H1 (cell line): ENCODE measurements around the gene MSH5. TPM values are rescaled to one million over a fixed set of nuclear protein-coding genes. Genes with fewer than 3 reads are reported as not detected.

Experiments used
- BACH1 ChIP-seq: IDR thresholded peaks from 2 replicates; pipeline ENCODE4 v1.6.1; 2012; ENCODE audit warnings: low read length, improper control_type of control experiment
- CBX5 ChIP-seq: fragments of 300-800, 300-1000 bp; sonication (generic); IDR thresholded peaks from 2 replicates; pipeline ENCODE4 v1.7.1; 2016; ENCODE audit warnings: antibody characterized with exemption, low read length, low read depth
- CHD1 ChIP-seq: IDR thresholded peaks from 2 replicates; pipeline ENCODE4 v1.6.1; 2012; ENCODE audit warnings: low read depth, low read length, improper control_type of control experiment
- GTF2F1 ChIP-seq: IDR thresholded peaks from 2 replicates; pipeline ENCODE4 v1.6.1; 2012; ENCODE audit warnings: low read depth, low read length, improper control_type of control experiment, borderline replicate concordance
- PHF8 ChIP-seq: fragments of 200-600 bp; sonication (generic); conservative IDR thresholded peaks from 2 replicates; pipeline ENCODE4 v1.7.1; 2012; ENCODE audit warnings: low read depth, mild to moderate bottlenecking, inconsistent platforms, low read length, moderate library complexity
- POLR2A ChIP-seq, 2 experiments: IDR thresholded peaks; 1 replicate in 1 of 2; 2 replicates in 1 of 2; pipeline ENCODE4 v1.6.1; 2011; ENCODE audit warnings: low read depth in 2 of 2, low read length in 2 of 2, mild to moderate bottlenecking in 2 of 2; ENCODE audit errors: control extremely low read depth in 1 of 2
- RAD21 ChIP-seq, 2 experiments: IDR thresholded peaks in 1 of 2; conservative IDR thresholded peaks in 1 of 2; 2 replicates each; pipeline ENCODE4 v1.6.1; 2011; ENCODE audit warnings: low read depth in 2 of 2, low read length in 2 of 2, improper control_type of control experiment in 1 of 2, inconsistent platforms in 1 of 2, mild to moderate bottlenecking in 1 of 2, moderate library complexity in 1 of 2
- ZNF274 ChIP-seq: IDR thresholded peaks from 2 replicates; pipeline ENCODE4 v1.7.0; 2012; ENCODE audit warnings: low read length, borderline replicate concordance; ENCODE audit errors: extremely low read depth
- polyA plus RNA-seq, 7 experiments: library from polyadenylated mRNA; depleted of rRNA in 3 of 7; stranded (reverse) in 5 of 7; unstranded in 2 of 7; fragments of >200 nt in 5 of 7; fragments of 200-250 nt in 2 of 7; gene quantifications; 1 replicate in 5 of 7; 2 replicates in 1 of 7; 4 replicates in 1 of 7; pipeline versions ENCODE4 v1.2.1 to v1.2.3, GENCODE V29; 2011 to 2013; ENCODE audit warnings: missing spikeins in 2 of 7, mixed read lengths in 2 of 7
- total RNA-seq: library from RNA; stranded (reverse); fragmentation: NEBNext Ultra II Directional; extraction: Animal tissue kit (Norgen Biotek cat#: 25700); gene quantifications from 2 replicates; pipeline ENCODE4 v1.2.1, GENCODE V29; 2021
- TF ChIP-seq, protein P1 (sequence below): fragments of 300-600 bp; sonication (generic); IDR thresholded peaks from 2 replicates; pipeline ENCODE4 v1.7.1; 2012; ENCODE audit warnings: low read length, moderate library complexity, mild to moderate bottlenecking, inconsistent platforms; ENCODE audit not compliant: insufficient replicate concordance
- TF ChIP-seq, protein P2 (sequence below): IDR thresholded peaks from 2 replicates; pipeline ENCODE4 v1.6.1; 2012; ENCODE audit warnings: inconsistent platforms
- TF ChIP-seq, protein P3 (sequence below): IDR thresholded peaks from 2 replicates; pipeline ENCODE4 v1.6.1; 2011; ENCODE audit warnings: low read depth, mild to moderate bottlenecking, low read length; ENCODE audit not compliant: insufficient read depth

Gene MSH5
- total and polyA plus RNA-seq, 2 of the 8 experiments (the other 6 are each of a cell fraction or from before 2014, with no cell fraction given): 25.3 to 26.5 TPM

DNA sequence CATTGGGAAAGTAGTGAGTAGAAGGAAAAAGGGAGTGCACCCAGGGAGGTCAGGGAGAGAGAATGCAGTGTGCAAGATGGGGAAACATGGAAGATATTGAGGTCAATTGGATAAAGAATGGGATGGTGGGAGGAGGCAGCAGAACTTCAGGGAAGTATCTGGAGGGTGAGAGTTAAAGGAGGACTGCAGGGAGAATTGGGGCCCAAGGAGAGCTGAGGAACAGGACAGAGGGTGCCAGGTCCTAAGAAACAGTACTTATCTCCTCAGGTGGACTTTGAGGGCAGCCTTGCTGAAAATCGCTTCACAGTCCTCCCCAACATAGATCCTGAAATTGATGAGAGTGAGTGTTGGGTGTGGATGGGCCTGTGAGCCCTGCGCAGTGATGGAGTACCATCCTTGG is 18.5 kb downstream of the MSH5 start (continued):
- TF ChIP-seq, protein P1, sequence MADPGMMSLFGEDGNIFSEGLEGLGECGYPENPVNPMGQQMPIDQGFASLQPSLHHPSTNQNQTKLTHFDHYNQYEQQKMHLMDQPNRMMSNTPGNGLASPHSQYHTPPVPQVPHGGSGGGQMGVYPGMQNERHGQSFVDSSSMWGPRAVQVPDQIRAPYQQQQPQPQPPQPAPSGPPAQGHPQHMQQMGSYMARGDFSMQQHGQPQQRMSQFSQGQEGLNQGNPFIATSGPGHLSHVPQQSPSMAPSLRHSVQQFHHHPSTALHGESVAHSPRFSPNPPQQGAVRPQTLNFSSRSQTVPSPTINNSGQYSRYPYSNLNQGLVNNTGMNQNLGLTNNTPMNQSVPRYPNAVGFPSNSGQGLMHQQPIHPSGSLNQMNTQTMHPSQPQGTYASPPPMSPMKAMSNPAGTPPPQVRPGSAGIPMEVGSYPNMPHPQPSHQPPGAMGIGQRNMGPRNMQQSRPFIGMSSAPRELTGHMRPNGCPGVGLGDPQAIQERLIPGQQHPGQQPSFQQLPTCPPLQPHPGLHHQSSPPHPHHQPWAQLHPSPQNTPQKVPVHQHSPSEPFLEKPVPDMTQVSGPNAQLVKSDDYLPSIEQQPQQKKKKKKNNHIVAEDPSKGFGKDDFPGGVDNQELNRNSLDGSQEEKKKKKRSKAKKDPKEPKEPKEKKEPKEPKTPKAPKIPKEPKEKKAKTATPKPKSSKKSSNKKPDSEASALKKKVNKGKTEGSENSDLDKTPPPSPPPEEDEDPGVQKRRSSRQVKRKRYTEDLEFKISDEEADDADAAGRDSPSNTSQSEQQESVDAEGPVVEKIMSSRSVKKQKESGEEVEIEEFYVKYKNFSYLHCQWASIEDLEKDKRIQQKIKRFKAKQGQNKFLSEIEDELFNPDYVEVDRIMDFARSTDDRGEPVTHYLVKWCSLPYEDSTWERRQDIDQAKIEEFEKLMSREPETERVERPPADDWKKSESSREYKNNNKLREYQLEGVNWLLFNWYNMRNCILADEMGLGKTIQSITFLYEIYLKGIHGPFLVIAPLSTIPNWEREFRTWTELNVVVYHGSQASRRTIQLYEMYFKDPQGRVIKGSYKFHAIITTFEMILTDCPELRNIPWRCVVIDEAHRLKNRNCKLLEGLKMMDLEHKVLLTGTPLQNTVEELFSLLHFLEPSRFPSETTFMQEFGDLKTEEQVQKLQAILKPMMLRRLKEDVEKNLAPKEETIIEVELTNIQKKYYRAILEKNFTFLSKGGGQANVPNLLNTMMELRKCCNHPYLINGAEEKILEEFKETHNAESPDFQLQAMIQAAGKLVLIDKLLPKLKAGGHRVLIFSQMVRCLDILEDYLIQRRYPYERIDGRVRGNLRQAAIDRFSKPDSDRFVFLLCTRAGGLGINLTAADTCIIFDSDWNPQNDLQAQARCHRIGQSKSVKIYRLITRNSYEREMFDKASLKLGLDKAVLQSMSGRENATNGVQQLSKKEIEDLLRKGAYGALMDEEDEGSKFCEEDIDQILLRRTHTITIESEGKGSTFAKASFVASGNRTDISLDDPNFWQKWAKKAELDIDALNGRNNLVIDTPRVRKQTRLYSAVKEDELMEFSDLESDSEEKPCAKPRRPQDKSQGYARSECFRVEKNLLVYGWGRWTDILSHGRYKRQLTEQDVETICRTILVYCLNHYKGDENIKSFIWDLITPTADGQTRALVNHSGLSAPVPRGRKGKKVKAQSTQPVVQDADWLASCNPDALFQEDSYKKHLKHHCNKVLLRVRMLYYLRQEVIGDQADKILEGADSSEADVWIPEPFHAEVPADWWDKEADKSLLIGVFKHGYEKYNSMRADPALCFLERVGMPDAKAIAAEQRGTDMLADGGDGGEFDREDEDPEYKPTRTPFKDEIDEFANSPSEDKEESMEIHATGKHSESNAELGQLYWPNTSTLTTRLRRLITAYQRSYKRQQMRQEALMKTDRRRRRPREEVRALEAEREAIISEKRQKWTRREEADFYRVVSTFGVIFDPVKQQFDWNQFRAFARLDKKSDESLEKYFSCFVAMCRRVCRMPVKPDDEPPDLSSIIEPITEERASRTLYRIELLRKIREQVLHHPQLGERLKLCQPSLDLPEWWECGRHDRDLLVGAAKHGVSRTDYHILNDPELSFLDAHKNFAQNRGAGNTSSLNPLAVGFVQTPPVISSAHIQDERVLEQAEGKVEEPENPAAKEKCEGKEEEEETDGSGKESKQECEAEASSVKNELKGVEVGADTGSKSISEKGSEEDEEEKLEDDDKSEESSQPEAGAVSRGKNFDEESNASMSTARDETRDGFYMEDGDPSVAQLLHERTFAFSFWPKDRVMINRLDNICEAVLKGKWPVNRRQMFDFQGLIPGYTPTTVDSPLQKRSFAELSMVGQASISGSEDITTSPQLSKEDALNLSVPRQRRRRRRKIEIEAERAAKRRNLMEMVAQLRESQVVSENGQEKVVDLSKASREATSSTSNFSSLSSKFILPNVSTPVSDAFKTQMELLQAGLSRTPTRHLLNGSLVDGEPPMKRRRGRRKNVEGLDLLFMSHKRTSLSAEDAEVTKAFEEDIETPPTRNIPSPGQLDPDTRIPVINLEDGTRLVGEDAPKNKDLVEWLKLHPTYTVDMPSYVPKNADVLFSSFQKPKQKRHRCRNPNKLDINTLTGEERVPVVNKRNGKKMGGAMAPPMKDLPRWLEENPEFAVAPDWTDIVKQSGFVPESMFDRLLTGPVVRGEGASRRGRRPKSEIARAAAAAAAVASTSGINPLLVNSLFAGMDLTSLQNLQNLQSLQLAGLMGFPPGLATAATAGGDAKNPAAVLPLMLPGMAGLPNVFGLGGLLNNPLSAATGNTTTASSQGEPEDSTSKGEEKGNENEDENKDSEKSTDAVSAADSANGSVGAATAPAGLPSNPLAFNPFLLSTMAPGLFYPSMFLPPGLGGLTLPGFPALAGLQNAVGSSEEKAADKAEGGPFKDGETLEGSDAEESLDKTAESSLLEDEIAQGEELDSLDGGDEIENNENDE: no peak
- TF ChIP-seq RAD21 (IDR thresholded peaks at IDR 0.05 in 1 of 2, conservative IDR thresholded peaks at IDR 0.05 in 1 of 2; ENCODE audit: low read depth in 2 of 2, low read length in 2 of 2) (no peak), BACH1 (no peak), ZNF274 (no peak), GTF2F1 (no peak), PHF8 (no peak), CBX5 (no peak), CHD1 (no peak), POLR2A (IDR thresholded peaks at IDR 0.05; ENCODE audit: control extremely low read depth in 1 of 2, low read depth in 2 of 2, low read length in 2 of 2) (no peak)
- TF ChIP-seq, protein P2, sequence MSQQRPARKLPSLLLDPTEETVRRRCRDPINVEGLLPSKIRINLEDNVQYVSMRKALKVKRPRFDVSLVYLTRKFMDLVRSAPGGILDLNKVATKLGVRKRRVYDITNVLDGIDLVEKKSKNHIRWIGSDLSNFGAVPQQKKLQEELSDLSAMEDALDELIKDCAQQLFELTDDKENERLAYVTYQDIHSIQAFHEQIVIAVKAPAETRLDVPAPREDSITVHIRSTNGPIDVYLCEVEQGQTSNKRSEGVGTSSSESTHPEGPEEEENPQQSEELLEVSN: no peak
- TF ChIP-seq, protein P3, sequence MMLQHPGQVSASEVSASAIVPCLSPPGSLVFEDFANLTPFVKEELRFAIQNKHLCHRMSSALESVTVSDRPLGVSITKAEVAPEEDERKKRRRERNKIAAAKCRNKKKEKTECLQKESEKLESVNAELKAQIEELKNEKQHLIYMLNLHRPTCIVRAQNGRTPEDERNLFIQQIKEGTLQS: no peak
